CD4-positive, alpha-beta T cell treated with Interleukin-6 for 4 hours (primary cell): Measurements from ENCODE around the gene MS4A6A.

Source experiments
- DNase-seq: peaks from one replicate; pipeline ENCODE4 v3.0.0-alpha.2; 2020; ENCODE audit warnings: mixed read lengths

Gene MS4A6A

DNA sequence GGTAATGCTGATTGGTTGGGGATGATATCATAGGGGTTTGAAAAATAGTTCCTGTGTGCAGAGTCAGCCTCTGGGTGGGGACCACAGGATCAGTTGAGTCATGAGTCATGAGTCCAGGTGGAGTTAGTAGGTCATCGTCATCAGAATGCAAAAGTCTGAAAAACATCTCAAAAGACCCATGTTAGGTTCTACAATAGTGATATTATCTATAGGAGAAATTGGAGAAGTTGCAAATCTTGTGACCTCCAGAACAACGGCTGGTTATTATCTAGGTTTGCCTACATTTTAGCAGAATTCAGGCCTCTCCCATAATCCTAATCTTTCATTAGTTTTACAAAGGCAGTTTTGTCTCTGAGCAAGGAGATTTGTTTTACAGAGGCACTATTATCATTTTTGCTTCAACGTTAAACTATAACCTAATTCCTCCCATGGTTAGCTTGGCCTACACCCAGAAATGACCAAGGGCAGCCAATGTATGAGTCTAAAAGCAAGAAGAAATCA lies 55.5 kb downstream of the MS4A6A start:
- DNase-seq = no peak

DNA sequence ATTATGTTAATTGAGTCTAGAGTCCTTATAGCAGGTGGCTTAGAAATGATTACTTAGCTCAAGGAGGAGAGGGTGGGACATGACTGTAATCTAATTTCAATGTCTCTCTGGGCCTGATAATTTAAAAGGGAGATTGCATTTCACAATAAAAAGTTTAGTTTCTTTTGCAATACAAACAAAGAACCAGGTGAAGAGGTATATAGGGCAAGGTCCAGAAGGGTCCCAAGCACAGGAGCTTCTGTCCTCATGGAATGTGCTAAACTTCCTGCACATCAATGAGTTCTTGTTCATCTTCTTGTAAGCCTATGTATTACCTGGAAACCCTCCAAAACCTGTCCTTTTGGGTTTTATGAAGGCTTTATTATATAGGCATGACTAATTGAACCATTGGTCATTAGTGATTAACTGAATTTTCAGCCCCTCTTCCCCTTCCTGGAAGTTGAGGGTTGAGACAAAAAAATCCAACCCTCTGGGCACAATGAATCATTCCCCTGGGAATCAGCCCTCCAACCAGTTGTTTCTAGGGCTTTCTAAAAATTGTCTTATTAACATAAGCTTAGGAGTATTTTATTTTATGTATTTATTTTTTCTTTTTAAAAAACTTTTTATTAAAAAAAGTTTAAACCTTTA lies 56.8 kb downstream of the MS4A6A start:
- no peak for DNase-seq

- DNase-seq = no peak
Measured at GRCh38 chr11:60124802-60125432, 58.0 kb downstream of the MS4A6A start.
